Hepatocyte (in vitro differentiated cells): ENCODE results near the gene ST6GALNAC2. TPM values are rescaled to one million over a fixed set of nuclear protein-coding genes. Genes with fewer than 3 reads are reported as not detected.

Experiments
- DNase-seq: peaks from one replicate; pipeline ENCODE4 v3.0.0-alpha.2; 2016; ENCODE audit warnings: low spot score
- H2AFZ ChIP-seq: fragments of 200-600 bp; sonication (generic); 2 replicates; pipeline ENCODE4 v1.6.0; 2016; ENCODE audit warnings: antibody characterized with exemption, mild to moderate bottlenecking
- H3K27ac ChIP-seq: fragments of 200-600 bp; sonication (generic); 2 replicates; pipeline ENCODE4 v1.5.1; 2016; ENCODE audit warnings: mild to moderate bottlenecking
- H3K27me3 ChIP-seq: fragments of 200-600 bp; sonication (generic); 2 replicates; pipeline ENCODE4 v1.6.1; 2016
- H3K36me3 ChIP-seq: fragments of 200-600 bp; sonication (generic); replicated peaks from 2 replicates; pipeline ENCODE4 v1.5.1; 2016; ENCODE audit warnings: low read depth; ENCODE audit not compliant: insufficient read depth
- H3K4me1 ChIP-seq: fragments of 200-600 bp; sonication (generic); 2 replicates; pipeline ENCODE4 v1.5.1; 2016; ENCODE audit warnings: mild to moderate bottlenecking, moderate library complexity; ENCODE audit not compliant: insufficient read depth
- H3K4me2 ChIP-seq: fragments of 200-600 bp; sonication (generic); 2 replicates; pipeline ENCODE4 v1.6.0; 2016
- H3K4me3 ChIP-seq: fragments of 200-600 bp; sonication (generic); 2 replicates; pipeline ENCODE4 v1.5.1; 2016; ENCODE audit warnings: mild to moderate bottlenecking
- H3K79me2 ChIP-seq: fragments of 200-600 bp; sonication (generic); 2 replicates; pipeline ENCODE4 v1.6.0; 2017; ENCODE audit warnings: mild to moderate bottlenecking
- H3K9me2 ChIP-seq: fragments of 200-600 bp; sonication (generic); replicated peaks from 2 replicates; pipeline ENCODE4 v1.6.0; 2017; ENCODE audit warnings: mild to moderate bottlenecking; ENCODE audit not compliant: insufficient read depth
- H3K9me3 ChIP-seq: fragments of 200-600 bp; sonication (generic); 2 replicates; pipeline ENCODE4 v1.5.1; 2016; ENCODE audit warnings: low read depth, mild to moderate bottlenecking
- H4K20me1 ChIP-seq: fragments of 200-600 bp; sonication (generic); 2 replicates; pipeline ENCODE4 v1.6.0; 2016; ENCODE audit warnings: mild to moderate bottlenecking; ENCODE audit not compliant: insufficient read depth, poor library complexity, severe bottlenecking
- CTCF ChIP-seq: fragments of 200-600 bp; sonication (generic); IDR thresholded peaks from 2 replicates; pipeline ENCODE4 v1.5.1; 2016; ENCODE audit warnings: antibody characterized with exemption, mild to moderate bottlenecking; ENCODE audit not compliant: poor library complexity
- EZH2 ChIP-seq: fragments of 200-600 bp; sonication (generic); IDR thresholded peaks from 2 replicates; pipeline ENCODE4 v1.6.1; 2016; ENCODE audit warnings: antibody characterized with exemption, mild to moderate bottlenecking, borderline replicate concordance
- EZH2phosphoT487 ChIP-seq: fragments of 200-600 bp; sonication (generic); IDR thresholded peaks from one replicate; pipeline ENCODE4 v1.6.1; 2018; ENCODE audit warnings: antibody characterized with exemption, mild to moderate bottlenecking, low read depth, moderate library complexity; ENCODE audit not compliant: unreplicated experiment, severe bottlenecking
- WGBS: methylation state at CpG from one replicate; pipeline ENCODE4 v1.1.6; 2016; ENCODE audit warnings: low lambda C conversion rate; ENCODE audit errors: missing lambda C conversion rate; 5-methylcytosine and 5-hydroxymethylcytosine counted together
- polyA plus RNA-seq: library from polyadenylated mRNA; unstranded; fragments of >200 nt; fragmentation: Nextera tagmentation; extraction: Ambion mirVana; gene quantifications from 2 replicates; pipeline ENCODE4 v1.2.1, GENCODE V29; 2016
- total RNA-seq: library from RNA; depleted of rRNA; stranded (reverse); fragments of >200 nt; gene quantifications from 2 replicates; pipeline ENCODE4 v1.2.3, GENCODE V29; 2014

ST6GALNAC2 gene
- total and polyA plus RNA-seq, 2 experiments from 2014 or later = 1.4 to 1.8 TPM

- Histone ChIP-seq H3K27ac (peak overlapping the region; percentile 98), H3K9me3 (no peaks in the 10 kb centered on the region), H3K27me3 (no peaks in the 10 kb centered on the region), H2AFZ (no peak overlapping the region), H3K79me2 (no peaks in the 10 kb centered on the region), H3K36me3 (no peaks in the 10 kb centered on the region), H4K20me1 (no peaks in the 10 kb centered on the region), H3K4me3 (no peak overlapping the region), H3K4me2 (peak overlapping the region; percentile 65), H3K4me1 (peaks cover 60% of the 10 kb centered on the region), H3K9me2 (no peaks in the 10 kb centered on the region)
- TF ChIP-seq CTCF (no peak), EZH2phosphoT487 (no peak), EZH2 (no peak)
- WGBS = 48% methylated on average over 22 of the region's 23 CpGs
- peak; percentile 59 for DNase-seq
Measured at GRCh38 chr17:76530095-76530723, 55.5 kb downstream of the ST6GALNAC2 start.

- Histone ChIP-seq H3K79me2 (no peaks in the 10 kb centered on the region), H3K27ac (peak overlapping the region; percentile 98), H3K4me3 (no peak overlapping the region), H3K36me3 (no peaks in the 10 kb centered on the region), H3K4me1 (peaks cover 67% of the 10 kb centered on the region), H3K4me2 (peak overlapping the region; percentile 65), H3K27me3 (no peaks in the 10 kb centered on the region), H3K9me2 (no peaks in the 10 kb centered on the region), H3K9me3 (no peaks in the 10 kb centered on the region), H4K20me1 (no peaks in the 10 kb centered on the region), H2AFZ (no peak overlapping the region)
- TF ChIP-seq CTCF = no peak
- TF ChIP-seq EZH2phosphoT487 = no peak
- TF ChIP-seq EZH2 = no peak
- 34% methylated on average over 18 of the region's 20 CpGs for WGBS
- peak; percentile 81 for DNase-seq
Measured at GRCh38 chr17:76529224-76530094, 56.2 kb downstream of the ST6GALNAC2 start.

GRCh38 chr17:76528528-76529223 is 57.0 kb downstream of the ST6GALNAC2 start:
- no peak overlapping the region for H2AFZ ChIP-seq
- H3K4me2 ChIP-seq = peak overlapping the region; percentile 65
- no peaks in the 10 kb centered on the region for H3K36me3 ChIP-seq
- no peaks in the 10 kb centered on the region for H4K20me1 ChIP-seq
- no peaks in the 10 kb centered on the region for H3K79me2 ChIP-seq
- no peak for DNase-seq
- H3K4me3 ChIP-seq = no peak overlapping the region
- H3K4me1 ChIP-seq = peaks cover 67% of the 10 kb centered on the region
- TF ChIP-seq EZH2 (no peak), CTCF (peak; percentile 35), EZH2phosphoT487 (no peak)
- H3K27ac ChIP-seq = peak overlapping the region; percentile 98
- H3K27me3 ChIP-seq = no peaks in the 10 kb centered on the region
- no peaks in the 10 kb centered on the region for H3K9me3 ChIP-seq
- H3K9me2 ChIP-seq = no peaks in the 10 kb centered on the region
- WGBS = 58% methylated on average over 27 of the region's 31 CpGs
